Measurements from ENCODE around the gene PTPRR. TPM values are rescaled to one million over a fixed set of nuclear protein-coding genes. Genes with fewer than 3 reads are reported as not detected.
A peak's percentile ranks its signal among the peaks of the same experiment; 100 is the strongest.

The PTPRR gene
- total RNA-seq, 1 donor from 2014 or later: 1.2 TPM

- DNase-seq: no peak
Observed at GRCh38 chr12:70592664-70593063, 327.9 kb downstream of the PTPRR start.

DNA sequence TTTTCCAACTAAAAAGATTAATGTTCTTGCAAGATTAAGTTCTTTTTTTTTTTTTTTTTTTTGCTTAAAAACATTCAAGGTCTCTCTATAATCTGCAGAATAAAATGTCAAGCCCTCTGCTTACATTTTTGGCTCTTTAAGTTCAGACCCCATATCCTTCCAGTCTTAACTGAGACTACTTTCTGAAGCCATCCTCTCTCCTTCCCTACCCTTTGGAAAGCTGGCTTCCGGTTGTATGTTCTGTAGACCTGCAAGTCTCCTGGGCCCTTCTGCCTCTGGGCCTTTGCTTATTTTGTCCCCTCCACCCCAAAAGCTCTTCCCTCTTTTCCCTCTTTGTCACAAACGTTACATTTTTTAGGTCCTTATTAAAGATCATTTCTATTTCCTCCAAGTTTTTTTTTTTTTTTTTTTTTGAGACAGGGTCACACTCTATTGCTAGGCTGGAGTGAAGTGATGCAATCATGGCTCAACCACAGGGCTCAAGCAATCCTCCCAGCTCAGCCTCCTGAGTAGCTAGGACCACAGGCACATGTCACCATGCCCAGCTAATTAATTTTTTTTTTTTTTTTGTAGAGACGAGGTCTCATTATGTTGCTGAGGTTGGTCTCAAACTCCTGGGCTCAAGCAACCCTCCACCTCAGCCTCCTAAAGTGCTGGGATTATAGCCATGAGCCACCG is 329.9 kb downstream of the PTPRR start:
- DNase-seq: no peak

- peak; percentile 79 for DNase-seq
Observed at GRCh38 chr12:70590051-70590450, 330.5 kb downstream of the PTPRR start.

Small RNAs within 50 kb of the gene (small RNA-seq; reads per million reads assigned to genes)
- gene RF00019 (ENCODE audit: low replicate concordance): not detected

Other genes starting within 250 kb of the PTPRR start
- 0.51 TPM for gene TSPAN8, start 237.3 kb upstream of the PTPRR start, total RNA-seq